GM18498 (cell line): ENCODE measurements around the gene C1orf226.

ENCODE experiments used
- ATAC-seq: cut with Tn5 transposase; IDR thresholded peaks from one replicate; pipeline ENCODE4 v1.9.1; 2021; ENCODE audit warnings: mild to moderate bottlenecking, moderate library complexity; ENCODE audit not compliant: unreplicated experiment

C1orf226 gene

GRCh38 chr1:162384116-162384515, 2.6 kb downstream of the C1orf226 start:
- ATAC-seq = no peak

GRCh38 chr1:162384601-162385279, 3.2 kb downstream of the C1orf226 start:
- ATAC-seq = no peak

GRCh38 chr1:162385280-162385623, 3.7 kb downstream of the C1orf226 start:
- ATAC-seq = no peak

- ATAC-seq = no peak
Measured at GRCh38 chr1:162385702-162386101, 4.2 kb downstream of the C1orf226 start.

- ATAC-seq = no peak
Measured at GRCh38 chr1:162386292-162387225, 5.0 kb downstream of the C1orf226 start.

GRCh38 chr1:162387226-162388082, 5.9 kb downstream of the C1orf226 start:
- no peak for ATAC-seq

GRCh38 chr1:162388083-162388594, 6.6 kb downstream of the C1orf226 start:
- ATAC-seq = no peak

GRCh38 chr1:162388615-162389014, 7.1 kb downstream of the C1orf226 start:
- no peak for ATAC-seq

- no peak for ATAC-seq
Measured at GRCh38 chr1:162389021-162389818, 7.7 kb downstream of the C1orf226 start.

- ATAC-seq = no peak
Measured at GRCh38 chr1:162389971-162390370, 8.4 kb downstream of the C1orf226 start.

- ATAC-seq = no peak
Measured at GRCh38 chr1:162390396-162391185, 9.1 kb downstream of the C1orf226 start.

GRCh38 chr1:162391790-162392563, 10.4 kb downstream of the C1orf226 start:
- ATAC-seq = no peak

GRCh38 chr1:162396201-162396906, 14.8 kb downstream of the C1orf226 start:
- ATAC-seq = no peak

- no peak for ATAC-seq
Measured at GRCh38 chr1:162397039-162397448, 15.5 kb downstream of the C1orf226 start.

- ATAC-seq = no peak
Measured at GRCh38 chr1:162397943-162398560, 16.5 kb downstream of the C1orf226 start.

- no peak for ATAC-seq
Measured at GRCh38 chr1:162398999-162399580, 17.6 kb downstream of the C1orf226 start.

- ATAC-seq = no peak
Measured at GRCh38 chr1:162400790-162401355, 19.3 kb downstream of the C1orf226 start.
